GM23338 (cell line): Measurements from ENCODE around the gene DNAJC11. TPM values are rescaled to one million over a fixed set of nuclear protein-coding genes. Genes with fewer than 3 reads are reported as not detected.

ENCODE experiments used
- ATAC-seq: fragments of 200-7000 bp; cut with Tn5 transposase; 3 replicates; pipeline ENCODE4 v1.9.1; 2020
- DNase-seq: peaks from one replicate; pipeline ENCODE4 v3.0.0-alpha.2; 2015; ENCODE audit warnings: low spot score
- H2AFZ ChIP-seq: fragments of 200-600 bp; sonication (generic); 2 replicates; pipeline ENCODE4 v1.8.0; 2016; ENCODE audit warnings: antibody characterized with exemption, mild to moderate bottlenecking, moderate library complexity
- H3F3A ChIP-seq: fragments of 200-600 bp; sonication (generic); replicated peaks from 2 replicates; pipeline ENCODE4 v1.8.0; 2017; ENCODE audit warnings: antibody characterized with exemption, mixed run types, low read depth
- H3K27ac ChIP-seq: fragments of 200-600 bp; sonication (generic); 2 replicates; pipeline ENCODE4 v1.6.1; 2016; ENCODE audit warnings: low read depth
- H3K27me3 ChIP-seq: fragments of 200-600 bp; sonication (generic); 2 replicates; pipeline ENCODE4 v1.8.0; 2016; ENCODE audit warnings: mild to moderate bottlenecking, mixed run types, moderate library complexity; ENCODE audit not compliant: insufficient read depth
- H3K36me3 ChIP-seq: fragments of 200-600 bp; sonication (generic); 2 replicates; pipeline ENCODE4 v1.8.0; 2016; ENCODE audit warnings: mild to moderate bottlenecking; ENCODE audit not compliant: insufficient read depth
- H3K4me1 ChIP-seq: fragments of 200-600 bp; sonication (generic); 2 replicates; pipeline ENCODE4 v1.8.0; 2016; ENCODE audit warnings: mild to moderate bottlenecking, moderate library complexity; ENCODE audit not compliant: insufficient read depth
- H3K4me2 ChIP-seq: fragments of 200-600 bp; sonication (generic); 2 replicates; pipeline ENCODE4 v1.7.1; 2017; ENCODE audit warnings: mixed run types
- H3K4me3 ChIP-seq: fragments of 200-600 bp; sonication (generic); 2 replicates; pipeline ENCODE4 v1.6.1; 2016; ENCODE audit warnings: mixed run types
- H3K79me2 ChIP-seq: fragments of 200-600 bp; sonication (generic); replicated peaks from 2 replicates; pipeline ENCODE4 v1.8.0; 2017; ENCODE audit warnings: mild to moderate bottlenecking; ENCODE audit not compliant: insufficient read depth
- H3K9me2 ChIP-seq: fragments of 200-600 bp; sonication (generic); 2 replicates; pipeline ENCODE4 v1.8.0; 2017; ENCODE audit not compliant: insufficient read depth
- H4K20me1 ChIP-seq: fragments of 200-600 bp; sonication (generic); replicated peaks from 2 replicates; pipeline ENCODE4 v1.8.0; 2017; ENCODE audit warnings: mild to moderate bottlenecking; ENCODE audit not compliant: insufficient read depth
- H3K27ac Mint-ChIP-seq: 2 replicates; pipeline ENCODE4 v1.8.0; 2020; ENCODE audit warnings: inconsistent platforms, mild to moderate bottlenecking, moderate library complexity, mixed read lengths
- H3K27me3 Mint-ChIP-seq: 3 replicates; pipeline ENCODE4 v1.8.0; 2022; ENCODE audit warnings: low read depth, mild to moderate bottlenecking, moderate library complexity, mixed read lengths, inconsistent platforms; ENCODE audit not compliant: insufficient read depth, poor library complexity
- H3K36me3 Mint-ChIP-seq: 3 replicates; pipeline ENCODE4 v1.8.0; 2021; ENCODE audit warnings: low read depth, mild to moderate bottlenecking, inconsistent platforms, moderate library complexity, mixed read lengths
- H3K4me1 Mint-ChIP-seq: 3 replicates; pipeline ENCODE4 v1.8.0; 2020; ENCODE audit warnings: mild to moderate bottlenecking, inconsistent platforms, mixed read lengths
- H3K4me3 Mint-ChIP-seq: 3 replicates; pipeline ENCODE4 v1.8.0; 2021; ENCODE audit warnings: moderate library complexity, mild to moderate bottlenecking, inconsistent platforms, mixed read lengths
- H3K9me3 Mint-ChIP-seq: 3 replicates; pipeline ENCODE4 v1.8.0; 2020; ENCODE audit warnings: moderate library complexity, mild to moderate bottlenecking, inconsistent platforms, mixed read lengths
- CREB1 ChIP-seq: fragments of 250-450 bp; sonication (Bioruptor Pico); IDR thresholded peaks from 2 replicates; pipeline ENCODE4 v1.5.0; 2020; ENCODE audit warnings: low read depth, mild to moderate bottlenecking, moderate library complexity
- EZH2 ChIP-seq: fragments of 200-600 bp; sonication (generic); IDR thresholded peaks from one replicate; pipeline ENCODE4 v1.8.0; 2017; ENCODE audit warnings: antibody characterized with exemption, mild to moderate bottlenecking, low read depth; ENCODE audit not compliant: unreplicated experiment
- EZH2phosphoT487 ChIP-seq: fragments of 200-600 bp; sonication (generic); IDR thresholded peaks from one replicate; pipeline ENCODE4 v1.8.1; 2018; ENCODE audit warnings: antibody characterized with exemption; ENCODE audit not compliant: unreplicated experiment
- JUNB ChIP-seq: IDR thresholded peaks from one replicate; pipeline ENCODE4 v1.6.1; 2016; ENCODE audit warnings: antibody characterized with exemption; ENCODE audit not compliant: unreplicated experiment
- NANOG ChIP-seq: IDR thresholded peaks from 2 replicates; pipeline ENCODE4 v1.6.1; 2016; ENCODE audit warnings: antibody characterized with exemption, borderline replicate concordance
- POLR2AphosphoS5 ChIP-seq: IDR thresholded peaks from 2 replicates; pipeline ENCODE4 v1.6.1; 2016; ENCODE audit warnings: antibody characterized with exemption, low read depth
- STAT1 ChIP-seq: IDR thresholded peaks from one replicate; pipeline ENCODE4 v1.6.1; 2016; ENCODE audit warnings: antibody characterized with exemption; ENCODE audit not compliant: unreplicated experiment
- ZNF114 ChIP-seq: fragments of 250-450 bp; sonication (Bioruptor Pico); IDR thresholded peaks from 2 replicates; pipeline ENCODE4 v1.5.0; 2020; ENCODE audit warnings: mild to moderate bottlenecking, moderate library complexity
- ZNF331 ChIP-seq: fragments of 250-450 bp; sonication (Bioruptor Pico); IDR thresholded peaks from 2 replicates; pipeline ENCODE4 v1.5.0; 2020; ENCODE audit warnings: low read depth, mild to moderate bottlenecking, moderate library complexity
- polyA plus RNA-seq: library from polyadenylated mRNA; unstranded; fragments of >200 nt; fragmentation: Nextera tagmentation; extraction: Ambion mirVana; gene quantifications from 2 replicates; pipeline ENCODE4 v1.2.1, GENCODE V29; 2016
- total RNA-seq: library from RNA; depleted of rRNA; stranded (reverse); fragments of >200 nt; shearing (Covaris generic); gene quantifications from 2 replicates; pipeline ENCODE4 v1.2.3, GENCODE V29; 2014
- TF ChIP-seq, protein P1 (sequence below): IDR thresholded peaks from one replicate; pipeline ENCODE4 v1.6.1; 2018; ENCODE audit warnings: antibody characterized with exemption; ENCODE audit not compliant: unreplicated experiment
- TF ChIP-seq, protein P2 (sequence below), 2 experiments: fragments of 200-600 bp in 1 of 2; sonication (generic) in 1 of 2; conservative IDR thresholded peaks; 2 replicates each; pipeline versions ENCODE4 v1.5.1 to v1.6.1; 2016 to 2017; ENCODE audit warnings: antibody characterized with exemption in 2 of 2, low read depth in 2 of 2, mild to moderate bottlenecking in 2 of 2, moderate library complexity in 1 of 2
- TF ChIP-seq, protein P3 (sequence below): IDR thresholded peaks from 2 replicates; pipeline ENCODE4 v1.6.1; 2016; ENCODE audit warnings: antibody characterized with exemption
- TF ChIP-seq, protein P4 (sequence below): fragments of 250-450 bp; sonication (Bioruptor Pico); IDR thresholded peaks from 2 replicates; pipeline ENCODE4 v1.5.0; 2020; ENCODE audit warnings: mild to moderate bottlenecking, moderate library complexity

Gene DNAJC11
- total and polyA plus RNA-seq, 2 experiments from 2014 or later: 48.4 to 67.2 TPM

DNA sequence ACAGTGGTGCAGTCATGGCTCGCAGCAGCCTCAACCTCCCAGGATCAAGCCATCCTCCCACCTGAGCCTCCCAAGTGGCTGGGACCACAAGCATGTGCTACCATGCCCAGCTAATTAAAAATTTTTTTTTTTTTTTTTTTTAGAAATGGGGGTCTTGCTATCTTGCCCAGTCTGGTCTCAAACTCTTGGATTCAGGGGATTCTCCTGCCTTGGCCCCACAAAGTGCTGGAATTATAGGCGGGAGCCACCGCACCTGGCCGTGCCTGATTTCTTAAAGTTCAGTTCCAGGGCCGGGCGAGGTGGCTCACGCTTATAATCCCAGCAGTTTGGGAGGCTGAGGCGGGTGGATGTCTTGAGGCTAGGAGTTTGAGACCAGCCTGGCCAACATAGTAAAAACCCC lies 70.6 kb downstream of the DNAJC11 start:
- no peak overlapping the region for H3K27ac ChIP-seq
- peaks cover 1% of the 10 kb centered on the region; the same call in 1 of the 2 replicates for H3K4me1 ChIP-seq
- peaks cover 10% of the 10 kb centered on the region for H3K36me3 ChIP-seq
- DNase-seq (no peak), ATAC-seq (no peak)
- peaks cover 14% of the 10 kb centered on the region for H3K79me2 ChIP-seq
- H3K9me2 ChIP-seq: no peaks in the 10 kb centered on the region
- H2AFZ ChIP-seq: no peak overlapping the region
- Mint-ChIP-seq H3K4me3 (no peak overlapping the region), H3K9me3 (no peaks in the 10 kb centered on the region), H3K27me3 (peaks cover 9% of the 10 kb centered on the region), H3K27ac (no peak overlapping the region), H3K36me3 (peaks cover 44% of the 10 kb centered on the region), H3K4me1 (peaks cover 4% of the 10 kb centered on the region; the same call in 2 of the 3 replicates)
- H3K27me3 ChIP-seq: no peaks in the 10 kb centered on the region
- TF ChIP-seq, protein P1, sequence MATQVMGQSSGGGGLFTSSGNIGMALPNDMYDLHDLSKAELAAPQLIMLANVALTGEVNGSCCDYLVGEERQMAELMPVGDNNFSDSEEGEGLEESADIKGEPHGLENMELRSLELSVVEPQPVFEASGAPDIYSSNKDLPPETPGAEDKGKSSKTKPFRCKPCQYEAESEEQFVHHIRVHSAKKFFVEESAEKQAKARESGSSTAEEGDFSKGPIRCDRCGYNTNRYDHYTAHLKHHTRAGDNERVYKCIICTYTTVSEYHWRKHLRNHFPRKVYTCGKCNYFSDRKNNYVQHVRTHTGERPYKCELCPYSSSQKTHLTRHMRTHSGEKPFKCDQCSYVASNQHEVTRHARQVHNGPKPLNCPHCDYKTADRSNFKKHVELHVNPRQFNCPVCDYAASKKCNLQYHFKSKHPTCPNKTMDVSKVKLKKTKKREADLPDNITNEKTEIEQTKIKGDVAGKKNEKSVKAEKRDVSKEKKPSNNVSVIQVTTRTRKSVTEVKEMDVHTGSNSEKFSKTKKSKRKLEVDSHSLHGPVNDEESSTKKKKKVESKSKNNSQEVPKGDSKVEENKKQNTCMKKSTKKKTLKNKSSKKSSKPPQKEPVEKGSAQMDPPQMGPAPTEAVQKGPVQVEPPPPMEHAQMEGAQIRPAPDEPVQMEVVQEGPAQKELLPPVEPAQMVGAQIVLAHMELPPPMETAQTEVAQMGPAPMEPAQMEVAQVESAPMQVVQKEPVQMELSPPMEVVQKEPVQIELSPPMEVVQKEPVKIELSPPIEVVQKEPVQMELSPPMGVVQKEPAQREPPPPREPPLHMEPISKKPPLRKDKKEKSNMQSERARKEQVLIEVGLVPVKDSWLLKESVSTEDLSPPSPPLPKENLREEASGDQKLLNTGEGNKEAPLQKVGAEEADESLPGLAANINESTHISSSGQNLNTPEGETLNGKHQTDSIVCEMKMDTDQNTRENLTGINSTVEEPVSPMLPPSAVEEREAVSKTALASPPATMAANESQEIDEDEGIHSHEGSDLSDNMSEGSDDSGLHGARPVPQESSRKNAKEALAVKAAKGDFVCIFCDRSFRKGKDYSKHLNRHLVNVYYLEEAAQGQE: no peak
- no peak for TF ChIP-seq EZH2phosphoT487
- no peak for TF ChIP-seq CREB1 (CRISPR knock-in tag)
- TF ChIP-seq, protein P2, sequence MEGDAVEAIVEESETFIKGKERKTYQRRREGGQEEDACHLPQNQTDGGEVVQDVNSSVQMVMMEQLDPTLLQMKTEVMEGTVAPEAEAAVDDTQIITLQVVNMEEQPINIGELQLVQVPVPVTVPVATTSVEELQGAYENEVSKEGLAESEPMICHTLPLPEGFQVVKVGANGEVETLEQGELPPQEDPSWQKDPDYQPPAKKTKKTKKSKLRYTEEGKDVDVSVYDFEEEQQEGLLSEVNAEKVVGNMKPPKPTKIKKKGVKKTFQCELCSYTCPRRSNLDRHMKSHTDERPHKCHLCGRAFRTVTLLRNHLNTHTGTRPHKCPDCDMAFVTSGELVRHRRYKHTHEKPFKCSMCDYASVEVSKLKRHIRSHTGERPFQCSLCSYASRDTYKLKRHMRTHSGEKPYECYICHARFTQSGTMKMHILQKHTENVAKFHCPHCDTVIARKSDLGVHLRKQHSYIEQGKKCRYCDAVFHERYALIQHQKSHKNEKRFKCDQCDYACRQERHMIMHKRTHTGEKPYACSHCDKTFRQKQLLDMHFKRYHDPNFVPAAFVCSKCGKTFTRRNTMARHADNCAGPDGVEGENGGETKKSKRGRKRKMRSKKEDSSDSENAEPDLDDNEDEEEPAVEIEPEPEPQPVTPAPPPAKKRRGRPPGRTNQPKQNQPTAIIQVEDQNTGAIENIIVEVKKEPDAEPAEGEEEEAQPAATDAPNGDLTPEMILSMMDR (conservative IDR thresholded peaks at IDR 0.05; ENCODE audit: low read depth in 2 of 2): no peak
- TF ChIP-seq ZNF331 (CRISPR knock-in tag): no peak
- TF ChIP-seq POLR2AphosphoS5: no peak
- no peak for TF ChIP-seq STAT1
- TF ChIP-seq JUNB: no peak
- no peak for TF ChIP-seq NANOG
- no peak for TF ChIP-seq EZH2
- TF ChIP-seq, protein P3, sequence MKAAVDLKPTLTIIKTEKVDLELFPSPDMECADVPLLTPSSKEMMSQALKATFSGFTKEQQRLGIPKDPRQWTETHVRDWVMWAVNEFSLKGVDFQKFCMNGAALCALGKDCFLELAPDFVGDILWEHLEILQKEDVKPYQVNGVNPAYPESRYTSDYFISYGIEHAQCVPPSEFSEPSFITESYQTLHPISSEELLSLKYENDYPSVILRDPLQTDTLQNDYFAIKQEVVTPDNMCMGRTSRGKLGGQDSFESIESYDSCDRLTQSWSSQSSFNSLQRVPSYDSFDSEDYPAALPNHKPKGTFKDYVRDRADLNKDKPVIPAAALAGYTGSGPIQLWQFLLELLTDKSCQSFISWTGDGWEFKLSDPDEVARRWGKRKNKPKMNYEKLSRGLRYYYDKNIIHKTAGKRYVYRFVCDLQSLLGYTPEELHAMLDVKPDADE: no peak
- no peak for TF ChIP-seq ZNF114
- TF ChIP-seq, protein P4, sequence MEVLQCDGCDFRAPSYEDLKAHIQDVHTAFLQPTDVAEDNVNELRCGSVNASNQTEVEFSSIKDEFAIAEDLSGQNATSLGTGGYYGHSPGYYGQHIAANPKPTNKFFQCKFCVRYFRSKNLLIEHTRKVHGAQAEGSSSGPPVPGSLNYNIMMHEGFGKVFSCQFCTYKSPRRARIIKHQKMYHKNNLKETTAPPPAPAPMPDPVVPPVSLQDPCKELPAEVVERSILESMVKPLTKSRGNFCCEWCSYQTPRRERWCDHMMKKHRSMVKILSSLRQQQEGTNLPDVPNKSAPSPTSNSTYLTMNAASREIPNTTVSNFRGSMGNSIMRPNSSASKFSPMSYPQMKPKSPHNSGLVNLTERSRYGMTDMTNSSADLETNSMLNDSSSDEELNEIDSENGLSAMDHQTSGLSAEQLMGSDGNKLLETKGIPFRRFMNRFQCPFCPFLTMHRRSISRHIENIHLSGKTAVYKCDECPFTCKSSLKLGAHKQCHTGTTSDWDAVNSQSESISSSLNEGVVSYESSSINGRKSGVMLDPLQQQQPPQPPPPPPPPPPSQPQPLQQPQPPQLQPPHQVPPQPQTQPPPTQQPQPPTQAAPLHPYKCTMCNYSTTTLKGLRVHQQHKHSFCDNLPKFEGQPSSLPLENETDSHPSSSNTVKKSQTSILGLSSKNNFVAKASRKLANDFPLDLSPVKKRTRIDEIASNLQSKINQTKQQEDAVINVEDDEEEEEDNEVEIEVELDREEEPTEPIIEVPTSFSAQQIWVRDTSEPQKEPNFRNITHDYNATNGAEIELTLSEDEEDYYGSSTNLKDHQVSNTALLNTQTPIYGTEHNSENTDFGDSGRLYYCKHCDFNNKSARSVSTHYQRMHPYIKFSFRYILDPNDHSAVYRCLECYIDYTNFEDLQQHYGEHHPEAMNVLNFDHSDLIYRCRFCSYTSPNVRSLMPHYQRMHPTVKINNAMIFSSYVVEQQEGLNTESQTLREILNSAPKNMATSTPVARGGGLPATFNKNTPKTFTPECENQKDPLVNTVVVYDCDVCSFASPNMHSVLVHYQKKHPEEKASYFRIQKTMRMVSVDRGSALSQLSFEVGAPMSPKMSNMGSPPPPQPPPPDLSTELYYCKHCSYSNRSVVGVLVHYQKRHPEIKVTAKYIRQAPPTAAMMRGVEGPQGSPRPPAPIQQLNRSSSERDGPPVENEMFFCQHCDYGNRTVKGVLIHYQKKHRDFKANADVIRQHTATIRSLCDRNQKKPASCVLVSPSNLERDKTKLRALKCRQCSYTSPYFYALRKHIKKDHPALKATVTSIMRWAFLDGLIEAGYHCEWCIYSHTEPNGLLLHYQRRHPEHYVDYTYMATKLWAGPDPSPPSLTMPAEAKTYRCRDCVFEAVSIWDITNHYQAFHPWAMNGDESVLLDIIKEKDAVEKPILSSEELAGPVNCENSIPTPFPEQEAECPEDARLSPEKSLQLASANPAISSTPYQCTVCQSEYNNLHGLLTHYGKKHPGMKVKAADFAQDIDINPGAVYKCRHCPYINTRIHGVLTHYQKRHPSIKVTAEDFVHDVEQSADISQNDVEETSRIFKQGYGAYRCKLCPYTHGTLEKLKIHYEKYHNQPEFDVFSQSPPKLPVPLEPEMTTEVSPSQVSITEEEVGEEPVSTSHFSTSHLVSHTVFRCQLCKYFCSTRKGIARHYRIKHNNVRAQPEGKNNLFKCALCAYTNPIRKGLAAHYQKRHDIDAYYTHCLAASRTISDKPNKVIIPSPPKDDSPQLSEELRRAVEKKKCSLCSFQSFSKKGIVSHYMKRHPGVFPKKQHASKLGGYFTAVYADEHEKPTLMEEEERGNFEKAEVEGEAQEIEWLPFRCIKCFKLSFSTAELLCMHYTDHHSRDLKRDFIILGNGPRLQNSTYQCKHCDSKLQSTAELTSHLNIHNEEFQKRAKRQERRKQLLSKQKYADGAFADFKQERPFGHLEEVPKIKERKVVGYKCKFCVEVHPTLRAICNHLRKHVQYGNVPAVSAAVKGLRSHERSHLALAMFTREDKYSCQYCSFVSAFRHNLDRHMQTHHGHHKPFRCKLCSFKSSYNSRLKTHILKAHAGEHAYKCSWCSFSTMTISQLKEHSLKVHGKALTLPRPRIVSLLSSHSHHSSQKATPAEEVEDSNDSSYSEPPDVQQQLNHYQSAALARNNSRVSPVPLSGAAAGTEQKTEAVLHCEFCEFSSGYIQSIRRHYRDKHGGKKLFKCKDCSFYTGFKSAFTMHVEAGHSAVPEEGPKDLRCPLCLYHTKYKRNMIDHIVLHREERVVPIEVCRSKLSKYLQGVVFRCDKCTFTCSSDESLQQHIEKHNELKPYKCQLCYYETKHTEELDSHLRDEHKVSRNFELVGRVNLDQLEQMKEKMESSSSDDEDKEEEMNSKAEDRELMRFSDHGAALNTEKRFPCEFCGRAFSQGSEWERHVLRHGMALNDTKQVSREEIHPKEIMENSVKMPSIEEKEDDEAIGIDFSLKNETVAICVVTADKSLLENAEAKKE (CRISPR knock-in tag): no peak
- no peak overlapping the region for H3K4me3 ChIP-seq
- H4K20me1 ChIP-seq: peaks cover 5% of the 10 kb centered on the region
- no peak overlapping the region for H3K4me2 ChIP-seq
- 0 out of 2 replicates have a peak, but pooled peaks cover under 1% of the 10 kb centered on the region for H3F3A ChIP-seq
